KG1 (cell line): ENCODE measurements around the gene PCDH15.

ENCODE experiments used
- DNase-seq: peaks from one replicate; lab custom pipeline; 2025; lab: John Stamatoyannopoulos, UW

PCDH15 gene

DNA sequence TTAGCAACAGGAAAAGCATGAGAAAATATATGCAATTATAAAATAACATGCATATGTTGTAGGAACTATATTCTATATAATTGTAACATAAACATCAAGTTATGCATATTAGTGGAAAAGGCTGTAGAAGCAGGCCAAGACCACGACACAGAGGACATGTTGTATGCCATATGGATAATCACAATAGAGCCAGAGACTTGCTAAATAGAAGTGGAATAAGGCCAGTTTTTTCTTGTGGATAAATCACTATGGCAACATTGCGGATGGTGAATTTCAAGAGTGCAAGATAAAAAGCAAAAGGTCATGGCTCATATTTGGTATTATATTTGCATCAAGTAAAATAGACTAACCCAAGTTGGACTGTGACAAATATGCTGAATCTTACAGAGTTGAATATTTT is 93.0 kb downstream of the PCDH15 start:
- no peak for DNase-seq

DNA sequence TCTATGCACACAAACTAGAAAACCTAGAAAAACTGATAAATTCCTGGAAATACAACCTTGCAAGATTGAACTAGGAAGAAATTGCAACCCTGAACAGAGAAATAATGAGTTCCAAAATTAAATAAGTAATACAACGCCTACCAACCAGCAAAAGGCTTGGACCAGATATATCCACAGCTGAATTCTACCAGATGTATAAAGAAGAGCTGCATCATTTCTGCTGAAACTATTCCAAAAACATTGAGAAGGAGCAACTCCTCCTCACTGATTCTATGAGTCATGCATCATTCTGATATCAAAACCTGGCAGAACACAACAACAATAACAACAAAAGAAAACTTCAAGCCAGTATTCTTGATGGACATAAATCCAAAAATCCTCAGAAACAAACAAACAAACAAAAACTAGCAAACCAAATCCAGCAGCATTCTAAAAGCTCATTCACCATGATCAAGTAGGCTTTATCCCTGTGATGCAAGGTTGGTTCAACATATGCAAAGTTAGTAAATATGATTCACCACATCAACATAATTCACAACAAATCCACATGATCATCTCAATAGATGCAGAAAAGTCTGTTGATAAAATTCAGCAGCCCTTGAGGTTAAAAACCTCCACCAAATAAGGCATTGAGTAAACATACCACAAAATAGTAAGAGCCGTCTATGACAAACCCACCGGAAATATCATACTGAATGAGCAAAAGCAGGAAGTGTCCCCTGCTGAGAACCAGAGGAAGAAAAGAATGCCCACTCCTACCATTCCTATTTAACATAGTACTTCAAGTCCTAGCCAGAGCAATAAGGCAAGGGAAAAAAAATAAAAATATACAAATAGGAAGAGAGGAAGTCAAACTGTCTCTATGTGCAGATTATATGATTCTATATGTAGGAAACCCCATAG is 98.2 kb downstream of the PCDH15 start:
- DNase-seq = no peak

DNA sequence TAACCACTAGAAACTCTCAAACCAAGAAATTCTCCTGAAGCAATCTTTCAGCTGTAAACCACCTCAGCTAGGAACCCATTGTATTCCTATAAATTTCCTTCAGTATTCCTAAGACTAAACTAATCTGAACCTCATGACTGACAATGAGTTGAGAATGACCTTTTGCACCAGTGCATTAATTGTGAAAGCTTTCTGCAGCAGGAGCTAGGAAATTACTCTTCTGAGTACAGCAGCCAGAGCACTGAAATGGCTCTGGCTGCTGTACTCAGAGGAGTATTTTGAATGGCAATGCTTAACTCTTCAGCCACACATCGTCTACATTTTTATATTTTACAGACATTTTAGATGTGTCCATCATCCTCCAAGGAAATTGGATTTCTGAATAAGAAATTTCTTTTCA is 109.7 kb downstream of the PCDH15 start:
- DNase-seq = no peak

DNA sequence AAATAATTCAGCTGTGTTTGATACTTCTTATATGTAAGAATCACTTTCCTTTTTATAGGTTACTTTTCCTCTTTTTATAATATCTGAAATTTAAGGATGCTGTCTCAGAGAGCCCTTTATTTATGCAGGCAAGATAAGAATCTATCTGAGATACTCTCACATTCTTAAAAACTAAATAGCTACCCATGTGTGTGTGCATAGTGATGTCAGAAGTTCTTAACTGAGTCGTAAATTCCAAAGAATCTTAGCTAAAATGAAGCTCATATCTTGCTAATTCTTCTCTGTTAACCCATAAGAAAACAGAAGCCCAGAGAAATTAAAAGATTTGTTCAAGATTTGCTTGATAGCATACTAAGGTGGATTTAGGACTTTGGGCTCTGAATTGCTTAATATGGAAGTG is 118.5 kb downstream of the PCDH15 start:
- no peak for DNase-seq

DNA sequence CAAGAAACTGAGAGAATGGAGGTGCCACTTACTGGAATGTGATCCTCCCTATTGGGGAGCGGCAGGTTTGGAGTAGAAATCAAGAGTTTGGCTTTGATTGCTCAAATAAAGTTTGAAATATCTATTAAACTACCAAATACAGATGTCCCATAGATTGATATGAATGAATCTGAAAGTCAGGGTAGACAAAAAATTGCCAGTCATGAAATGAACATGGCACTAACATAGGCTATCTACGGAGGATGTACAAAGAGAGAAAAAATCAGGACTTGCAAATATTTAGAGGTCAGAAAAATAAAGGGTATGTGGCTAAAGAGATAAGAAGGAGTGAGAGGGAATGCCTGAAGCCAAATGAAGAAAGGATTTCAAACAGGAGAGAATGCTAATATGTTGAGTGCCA is 119.9 kb downstream of the PCDH15 start:
- no peak for DNase-seq

DNA sequence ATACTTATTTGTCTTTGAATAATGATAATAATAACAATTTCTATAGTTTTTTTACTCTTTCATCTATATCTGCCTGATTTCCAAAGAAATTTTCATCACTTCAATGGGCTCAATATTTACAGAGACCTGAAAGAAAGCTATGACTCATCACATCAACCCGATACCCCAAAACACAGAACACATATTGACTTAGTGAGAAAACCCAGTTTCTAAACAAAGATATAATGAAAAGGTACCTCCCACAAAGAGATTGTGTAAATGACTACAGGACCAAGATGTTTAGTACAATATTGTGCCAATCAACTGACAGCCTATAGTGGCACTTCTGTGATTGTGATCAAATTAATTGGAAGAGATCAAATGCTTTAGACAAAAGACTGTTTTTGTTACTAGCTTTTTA is 133.9 kb downstream of the PCDH15 start:
- no peak for DNase-seq

DNA sequence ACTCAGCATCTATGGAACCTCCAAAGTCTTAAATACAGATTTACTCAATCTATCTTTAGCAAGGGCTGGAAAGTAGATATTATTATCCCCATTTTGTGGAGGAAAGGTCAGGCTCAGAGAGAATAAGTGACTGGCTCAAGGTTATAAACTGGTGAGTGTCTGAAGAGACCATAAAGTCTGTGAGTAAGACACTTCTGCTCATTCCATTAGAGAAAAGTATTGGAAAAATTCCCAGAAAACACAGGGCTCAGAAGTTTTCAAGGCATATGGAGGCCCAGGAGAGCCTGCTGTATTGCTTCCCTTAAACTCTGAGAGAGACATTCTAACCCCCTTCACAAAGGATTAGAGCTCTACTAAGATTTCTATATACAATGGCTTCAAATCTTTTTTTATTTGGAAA is 134.8 kb downstream of the PCDH15 start:
- DNase-seq = no peak

DNA sequence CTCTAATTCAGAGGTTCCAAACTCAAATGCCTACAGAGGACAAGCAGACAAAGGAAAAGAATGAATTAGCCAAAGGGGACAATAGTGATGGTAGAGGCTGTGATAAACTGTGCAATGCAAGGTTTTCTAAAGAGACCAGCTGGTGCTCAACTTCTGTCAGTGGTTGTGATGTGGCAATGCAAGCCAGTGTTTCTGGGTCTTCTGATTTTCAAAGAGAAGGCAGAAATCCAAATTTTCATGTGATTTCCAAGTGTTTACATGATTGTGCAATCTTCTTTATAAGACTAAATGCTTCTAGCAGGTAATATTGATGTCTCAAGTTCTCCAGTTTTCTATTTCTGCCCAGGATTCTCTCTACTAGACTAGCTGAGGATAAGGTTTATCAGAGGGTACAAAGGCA is 135.9 kb downstream of the PCDH15 start:
- DNase-seq = no peak

DNA sequence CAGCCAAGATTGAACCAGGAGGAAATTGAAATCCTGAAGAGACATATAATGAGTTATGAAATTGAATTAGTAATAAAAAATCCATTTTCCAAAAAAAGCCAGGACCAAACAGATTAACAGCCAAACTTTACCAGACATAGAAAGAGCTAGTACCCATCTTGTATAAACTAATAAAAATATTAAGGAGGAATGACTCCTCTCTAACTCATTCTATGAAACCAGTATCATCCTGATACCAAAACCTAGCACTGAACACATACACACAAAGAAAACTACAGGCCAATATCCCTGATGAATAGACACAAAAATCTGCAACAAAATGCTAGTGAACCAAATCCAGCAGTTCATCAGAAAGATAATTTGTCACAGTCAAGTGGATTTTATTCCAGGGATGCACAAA is 140.6 kb downstream of the PCDH15 start:
- no peak for DNase-seq

DNA sequence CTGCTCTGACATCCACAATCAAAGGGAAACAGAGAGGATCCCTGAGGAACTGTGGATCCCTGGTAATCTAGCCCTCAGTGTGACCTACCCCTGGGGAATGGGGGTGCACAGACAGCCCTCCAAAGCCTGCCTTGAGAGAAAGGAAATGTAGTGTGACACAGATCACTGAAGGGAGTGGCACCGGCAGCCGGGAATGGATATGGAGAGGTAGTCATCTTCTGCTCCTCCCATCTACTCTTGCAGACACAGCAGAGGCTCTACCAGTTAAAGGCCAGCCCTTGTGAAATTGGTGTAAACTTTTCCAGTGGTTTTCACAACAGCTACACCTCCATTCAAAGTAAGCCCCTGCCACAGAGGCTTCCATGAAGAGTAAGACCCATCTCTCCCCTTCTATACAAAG is 144.4 kb downstream of the PCDH15 start:
- no peak for DNase-seq

DNA sequence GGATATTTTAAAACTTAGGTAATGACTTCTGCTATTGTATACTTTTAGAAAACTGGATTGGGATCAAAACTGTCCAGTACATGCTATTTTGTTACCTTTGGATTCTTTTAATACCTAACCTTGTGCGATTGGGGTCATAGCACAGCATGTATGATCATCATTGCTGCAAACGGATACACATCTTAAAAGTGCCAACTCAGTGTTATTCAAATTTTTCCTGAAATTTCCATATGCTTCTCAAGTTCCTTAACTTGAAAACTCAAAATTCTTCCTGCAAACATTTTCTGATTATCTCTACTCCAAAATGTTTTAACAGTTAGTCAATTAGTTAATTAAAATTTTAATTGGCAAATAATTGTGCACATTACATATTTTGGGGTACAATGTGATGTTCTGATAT is 147.5 kb downstream of the PCDH15 start:
- DNase-seq = no peak

DNA sequence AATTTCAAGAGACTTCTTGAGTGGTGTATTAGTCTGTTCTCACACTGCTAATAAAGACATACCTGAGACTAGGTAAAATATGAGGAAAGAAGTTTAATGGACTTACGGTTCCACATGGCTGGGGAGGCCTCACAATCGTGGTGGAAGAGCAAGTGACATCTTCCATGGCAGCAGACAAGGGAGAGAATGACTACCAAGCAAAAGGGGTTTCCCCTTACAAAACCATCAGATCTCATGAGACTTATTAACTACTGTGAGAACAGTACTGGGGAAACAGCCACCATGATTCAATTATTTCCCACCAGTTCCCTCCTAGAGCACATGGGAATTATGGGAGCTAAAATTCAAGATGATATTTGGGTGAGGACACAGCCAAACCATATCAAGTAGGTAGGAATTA is 150.5 kb downstream of the PCDH15 start:
- DNase-seq = no peak

DNA sequence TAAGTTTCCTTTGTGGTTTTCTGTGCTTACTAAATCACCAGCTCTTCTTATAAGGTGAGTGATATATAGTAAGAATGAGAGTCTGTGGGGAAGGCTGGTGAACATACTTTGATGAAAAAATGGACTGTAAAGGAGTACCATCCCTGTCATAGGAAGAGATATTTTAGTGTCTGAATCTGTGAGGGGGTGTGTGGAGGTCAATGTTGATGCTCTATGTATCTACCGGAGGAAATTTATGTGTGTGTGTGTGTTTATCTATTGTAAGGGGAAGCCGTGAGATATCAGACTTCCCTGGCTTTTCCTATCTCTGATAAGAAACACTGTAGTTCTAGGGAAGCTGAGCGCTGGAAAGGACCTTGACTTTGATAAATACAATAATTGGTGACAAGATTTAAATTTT is 179.0 kb downstream of the PCDH15 start:
- no peak for DNase-seq

DNA sequence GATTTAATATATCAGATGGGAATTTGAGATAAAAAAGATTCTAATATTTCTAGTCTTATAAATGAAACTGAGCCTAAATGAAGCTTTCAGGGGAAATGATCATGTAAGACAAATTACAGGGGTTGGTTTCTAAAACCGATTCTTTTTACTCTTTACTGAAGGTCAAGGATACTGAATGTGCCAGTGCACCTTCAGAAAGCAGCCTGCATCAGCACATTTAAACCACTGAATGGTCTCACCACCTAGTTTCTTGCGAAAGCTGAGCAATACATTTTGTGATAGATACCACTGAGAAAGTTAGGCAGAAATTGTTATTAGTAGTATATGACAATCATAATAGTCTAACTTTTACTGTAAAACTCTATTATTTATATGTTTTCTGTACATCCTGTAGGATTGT is 180.7 kb downstream of the PCDH15 start:
- DNase-seq = no peak

DNA sequence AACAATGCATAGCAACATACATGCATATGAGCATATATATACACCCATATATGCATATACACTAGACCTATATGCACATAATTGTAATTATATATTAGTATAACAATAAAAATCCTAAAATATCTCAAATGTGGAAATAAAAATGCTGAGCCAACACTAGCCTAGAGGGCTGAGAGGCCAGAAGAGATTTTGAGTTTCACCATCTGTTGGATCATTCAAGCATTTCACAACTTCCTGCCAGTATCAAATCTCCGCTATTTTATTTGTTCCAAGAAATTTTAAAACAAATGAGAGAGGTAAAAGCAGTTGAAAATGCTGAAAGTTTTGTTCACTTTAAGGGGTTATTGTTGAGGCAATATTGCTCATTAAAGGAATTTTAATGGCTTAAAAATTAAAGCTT is 187.0 kb downstream of the PCDH15 start:
- DNase-seq = no peak

DNA sequence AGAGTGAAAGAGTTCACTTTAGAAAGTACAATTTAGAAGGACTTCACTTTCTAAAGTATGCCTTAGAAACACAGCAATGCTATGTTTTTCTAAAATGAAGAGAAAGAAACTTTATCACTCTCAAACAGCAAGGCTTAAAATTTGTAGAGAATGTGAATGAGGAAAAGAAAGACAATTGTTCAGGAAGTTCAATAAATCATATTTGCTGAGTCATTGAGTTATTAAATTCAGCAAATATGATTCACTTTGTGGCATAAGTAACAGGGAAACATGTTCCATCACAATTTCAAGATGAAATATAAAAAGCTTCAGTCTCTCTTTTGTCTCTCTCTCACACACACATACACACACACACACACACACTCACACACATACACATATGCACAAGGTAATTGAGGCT is 187.9 kb downstream of the PCDH15 start:
- DNase-seq = no peak

DNA sequence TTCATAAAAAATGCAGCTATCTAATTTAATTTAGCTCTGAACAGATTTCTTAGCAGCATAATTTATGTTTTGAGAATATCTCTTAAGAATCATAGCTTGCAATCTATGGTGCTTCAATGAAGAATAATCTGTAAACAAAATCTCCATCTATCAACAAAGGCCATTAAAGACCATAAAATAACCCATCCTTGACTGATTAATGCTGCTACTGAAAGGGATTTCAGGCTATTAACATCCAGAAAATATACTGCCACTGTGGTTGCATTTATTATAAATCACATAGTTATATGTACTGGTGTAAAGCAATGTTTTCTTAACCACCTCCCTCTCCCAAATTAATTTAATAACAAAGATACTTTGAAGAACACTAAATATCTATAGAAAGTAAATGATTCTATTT is 191.6 kb downstream of the PCDH15 start:
- DNase-seq = no peak

DNA sequence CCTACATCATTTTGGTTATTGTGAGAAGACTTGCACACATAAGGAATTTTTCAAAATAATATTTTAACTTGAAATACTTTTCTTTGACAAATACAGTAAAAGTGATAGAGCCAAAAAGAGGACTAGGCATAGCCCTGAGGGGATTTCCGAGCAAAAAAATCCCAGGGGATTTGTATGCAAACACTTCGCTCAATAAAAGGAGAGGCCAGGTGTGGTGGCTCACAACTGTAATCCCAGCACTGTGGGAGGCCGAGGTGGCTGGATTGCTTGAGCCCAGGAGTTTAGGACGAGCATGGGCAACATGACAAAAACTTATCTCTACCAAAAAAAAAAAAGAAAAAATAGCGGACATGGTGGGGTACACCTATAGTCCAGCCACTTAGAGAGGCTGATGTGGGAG is 193.0 kb downstream of the PCDH15 start:
- DNase-seq = no peak

DNA sequence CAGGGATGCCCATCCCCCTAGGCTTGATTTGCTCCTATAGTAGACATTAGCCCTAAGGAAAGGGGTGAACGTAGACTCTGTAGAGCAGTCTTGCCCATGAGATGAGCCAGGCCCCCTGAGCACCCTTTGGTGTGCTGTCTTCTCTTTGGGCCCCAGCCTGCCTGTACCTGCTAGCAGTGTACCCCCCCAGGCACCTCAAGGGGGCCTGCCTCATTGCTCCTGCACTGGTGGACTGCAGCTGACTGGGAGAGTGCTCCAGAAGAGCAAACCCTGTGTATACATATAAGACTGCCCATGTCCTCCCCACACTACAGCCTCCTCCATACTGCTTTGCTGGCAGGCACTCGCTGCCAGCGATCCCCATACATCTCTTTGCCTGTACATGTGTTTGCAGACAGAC is 206.7 kb downstream of the PCDH15 start:
- DNase-seq = no peak

DNA sequence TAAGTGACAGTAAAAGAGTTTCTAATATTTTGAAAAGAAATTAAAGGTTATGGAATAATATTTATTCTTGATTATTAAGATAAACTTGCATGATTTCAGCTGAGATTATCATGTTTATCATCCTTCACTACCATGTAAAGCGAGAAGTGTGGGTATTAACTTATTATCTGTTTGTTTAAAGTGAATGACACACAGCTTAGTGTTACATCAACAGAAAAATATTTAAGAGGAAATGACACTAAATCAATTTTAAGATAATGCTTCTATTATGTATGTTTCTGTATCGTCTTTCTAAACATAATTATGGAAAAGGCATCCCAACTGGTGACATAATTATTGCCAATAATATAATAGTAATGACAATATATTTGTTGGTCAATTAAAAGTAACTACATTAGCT is 213.1 kb downstream of the PCDH15 start:
- no peak for DNase-seq

DNA sequence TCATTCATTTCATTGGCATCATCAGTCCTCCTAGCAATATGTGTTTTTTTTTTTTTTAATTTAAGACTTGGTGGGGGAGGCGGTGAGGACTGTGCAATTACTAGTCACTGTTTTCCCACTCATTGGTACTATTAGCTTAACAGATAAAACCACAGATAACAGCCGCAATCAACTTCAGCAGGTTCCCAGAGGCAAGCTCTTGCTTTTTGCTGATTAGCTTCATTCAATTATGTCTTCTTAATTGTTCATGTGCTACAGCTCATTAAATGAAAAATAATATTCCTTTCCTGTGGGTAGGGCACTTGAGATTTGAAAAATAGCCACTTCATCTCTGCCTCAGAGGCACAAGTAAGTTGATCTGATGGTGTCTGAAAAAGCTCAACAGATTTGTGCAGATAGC is 215.5 kb downstream of the PCDH15 start:
- no peak for DNase-seq

DNA sequence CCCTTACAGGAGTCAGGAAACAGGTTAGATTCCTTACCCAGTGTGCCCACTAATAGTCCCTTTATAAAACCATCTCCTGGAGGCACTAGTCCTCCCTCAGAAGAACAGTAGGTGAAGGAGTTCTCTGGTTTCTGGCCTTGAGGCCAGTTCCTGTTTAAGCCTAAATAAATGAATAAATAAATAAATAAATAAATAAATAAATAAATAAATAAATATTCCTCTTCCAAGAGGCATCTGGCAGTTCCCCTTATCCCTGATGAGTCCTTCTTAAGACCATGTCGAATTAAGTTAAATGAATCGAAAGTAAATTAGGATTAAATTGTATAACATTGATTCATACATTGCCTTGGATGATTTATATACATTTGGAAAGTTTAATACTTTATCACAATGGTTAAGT is 223.3 kb downstream of the PCDH15 start:
- DNase-seq = no peak

DNA sequence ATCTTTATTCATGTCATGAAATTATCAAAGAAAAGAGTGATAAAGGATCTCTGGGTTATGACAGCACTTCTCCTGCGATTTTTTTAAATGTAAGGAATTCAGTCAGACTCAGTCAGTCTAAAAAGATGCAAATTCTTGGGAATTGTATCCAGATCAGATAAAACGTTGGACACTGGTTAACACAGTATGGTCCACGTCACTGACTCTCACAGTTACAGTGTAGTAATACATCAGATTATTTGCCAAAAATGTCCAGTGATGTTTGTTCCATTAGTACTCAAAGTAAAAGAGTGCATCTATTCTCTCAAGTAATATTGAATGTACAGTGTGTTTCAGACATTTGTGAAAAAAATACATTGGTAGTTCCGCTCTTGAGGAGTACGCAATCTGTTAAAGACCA is 224.5 kb downstream of the PCDH15 start:
- no peak for DNase-seq

DNA sequence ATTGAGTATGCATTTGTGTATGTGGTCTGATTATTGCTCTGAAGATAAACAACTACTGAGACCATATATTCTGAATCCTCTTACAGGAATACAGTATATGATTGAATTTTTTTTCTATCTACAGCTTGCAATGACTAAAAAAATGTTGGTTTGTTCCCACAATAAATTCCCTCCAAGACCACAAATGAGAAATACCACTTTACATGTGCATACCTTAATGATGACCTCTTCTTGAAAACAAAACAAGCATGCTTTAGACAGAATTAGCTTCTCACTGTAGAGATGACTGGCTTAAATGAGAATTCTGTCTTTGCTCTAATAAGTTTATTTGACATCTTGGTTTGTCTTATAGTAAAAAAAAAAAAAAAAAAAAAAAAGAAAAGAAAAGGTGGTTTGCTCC is 241.5 kb downstream of the PCDH15 start:
- DNase-seq = no peak
